Loucy (cell line): Measurements from ENCODE around the gene AGAP1.

Experiments
- CTCF ChIP-seq: fragments of 200-600 bp; sonication (generic); conservative IDR thresholded peaks from 2 replicates; pipeline ENCODE4 v1.5.1; 2014; ENCODE audit warnings: mild to moderate bottlenecking, antibody characterized with exemption, low read length
- EZH2phosphoT487 ChIP-seq: fragments of 200-600 bp; IDR thresholded peaks from 2 replicates; pipeline ENCODE4 v1.6.1; 2018; ENCODE audit warnings: antibody characterized with exemption, mild to moderate bottlenecking, moderate library complexity, borderline replicate concordance

DNA sequence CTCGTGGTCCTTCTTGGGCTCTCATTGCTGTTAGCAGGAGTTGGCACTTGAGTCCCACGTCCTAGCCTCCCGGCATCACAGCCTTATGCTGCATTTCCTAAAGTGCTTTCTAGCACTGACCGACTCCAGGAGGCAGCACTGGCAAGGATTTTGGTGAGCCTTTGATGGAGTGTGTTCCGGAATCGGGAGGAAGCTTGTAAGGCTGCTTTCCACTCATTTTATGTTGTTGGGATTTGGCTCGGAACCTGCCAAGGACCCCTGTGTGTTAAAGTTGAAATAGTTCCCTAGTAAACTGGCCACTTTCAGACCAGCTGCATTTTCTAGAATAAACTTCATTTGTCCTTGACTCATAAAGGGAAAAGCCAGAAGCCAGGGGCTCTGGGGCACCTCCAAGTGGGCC is 88.9 kb downstream of the AGAP1 start:
- TF ChIP-seq CTCF (no peak), EZH2phosphoT487 (no peak)
